DOHH2 (cell line): ENCODE results near the gene ATP2A3.

Source experiments
- EZH2phosphoT487 ChIP-seq: fragments of 200-600 bp; sonication (generic); IDR thresholded peaks from 2 replicates; pipeline ENCODE4 v1.6.1; 2017; ENCODE audit warnings: borderline replicate concordance, mild to moderate bottlenecking, antibody characterized with exemption, low read length, moderate library complexity, mixed read lengths
- TF ChIP-seq, protein P1 (sequence below): fragments of 200-600 bp; sonication (generic); IDR thresholded peaks from one replicate; pipeline ENCODE4 v1.5.1; 2014; ENCODE audit warnings: antibody characterized with exemption, mild to moderate bottlenecking, low read depth, low read length; ENCODE audit not compliant: poor library complexity, severe bottlenecking

DNA sequence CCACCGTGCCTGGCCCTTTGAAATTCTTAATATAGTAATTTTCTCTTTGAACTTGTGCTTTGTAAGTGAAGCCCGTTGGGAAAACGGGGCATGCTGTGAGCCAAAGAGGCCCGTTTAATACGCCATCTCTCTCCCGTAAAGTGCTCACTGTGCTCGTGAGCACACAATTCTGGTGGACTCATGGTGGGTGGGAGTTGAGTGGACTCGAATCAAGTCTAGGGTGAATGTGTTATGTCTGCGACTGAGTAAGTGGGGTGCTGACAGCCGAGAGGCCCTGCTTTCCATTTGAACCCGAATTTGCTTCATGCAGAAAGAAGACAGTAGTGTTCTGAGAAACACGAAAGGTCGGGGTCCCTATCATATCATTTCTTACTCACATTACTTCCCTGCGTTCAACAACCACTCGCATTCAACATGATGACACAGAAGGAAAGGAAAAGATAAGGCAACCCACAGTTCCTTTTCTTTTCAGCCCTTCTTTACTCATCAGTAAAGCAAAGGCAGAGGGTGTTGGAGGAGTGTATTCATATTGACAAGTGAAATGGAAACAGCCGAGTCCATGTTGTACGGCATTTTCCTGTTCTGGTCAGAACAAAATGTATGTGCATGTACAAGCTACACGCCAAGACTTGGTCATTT is 4.8 kb upstream of the ATP2A3 start:
- TF ChIP-seq, protein P1, sequence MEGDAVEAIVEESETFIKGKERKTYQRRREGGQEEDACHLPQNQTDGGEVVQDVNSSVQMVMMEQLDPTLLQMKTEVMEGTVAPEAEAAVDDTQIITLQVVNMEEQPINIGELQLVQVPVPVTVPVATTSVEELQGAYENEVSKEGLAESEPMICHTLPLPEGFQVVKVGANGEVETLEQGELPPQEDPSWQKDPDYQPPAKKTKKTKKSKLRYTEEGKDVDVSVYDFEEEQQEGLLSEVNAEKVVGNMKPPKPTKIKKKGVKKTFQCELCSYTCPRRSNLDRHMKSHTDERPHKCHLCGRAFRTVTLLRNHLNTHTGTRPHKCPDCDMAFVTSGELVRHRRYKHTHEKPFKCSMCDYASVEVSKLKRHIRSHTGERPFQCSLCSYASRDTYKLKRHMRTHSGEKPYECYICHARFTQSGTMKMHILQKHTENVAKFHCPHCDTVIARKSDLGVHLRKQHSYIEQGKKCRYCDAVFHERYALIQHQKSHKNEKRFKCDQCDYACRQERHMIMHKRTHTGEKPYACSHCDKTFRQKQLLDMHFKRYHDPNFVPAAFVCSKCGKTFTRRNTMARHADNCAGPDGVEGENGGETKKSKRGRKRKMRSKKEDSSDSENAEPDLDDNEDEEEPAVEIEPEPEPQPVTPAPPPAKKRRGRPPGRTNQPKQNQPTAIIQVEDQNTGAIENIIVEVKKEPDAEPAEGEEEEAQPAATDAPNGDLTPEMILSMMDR, result no peak
- no peak for TF ChIP-seq EZH2phosphoT487
